ENCODE data around the gene CASP14. TPM values are rescaled to one million over a fixed set of nuclear protein-coding genes. Genes with fewer than 3 reads are reported as not detected.

The CASP14 gene
- polyA plus RNA-seq, 3 donors: 0.07 TPM; not detected in 2

Other genes with a start within 250 kb of the CASP14 start
- gene OR7A5, start 214.3 kb upstream of the CASP14 start, polyA plus RNA-seq (ENCODE audit: insufficient read length in 3 of 3): not detected
- under 1 TPM; 0.06 to 0.12 (median 0.11) TPM for gene OR7C1, start 214.3 kb upstream of the CASP14 start, polyA plus RNA-seq (ENCODE audit: insufficient read length in 3 of 3)
- not detected for gene OR7A10, start 200.6 kb upstream of the CASP14 start, polyA plus RNA-seq (ENCODE audit: insufficient read length in 3 of 3)
- gene OR7A17, start 163.3 kb upstream of the CASP14 start, polyA plus RNA-seq (ENCODE audit: insufficient read length in 3 of 3): under 1 TPM in 2 of 3 donors, not detected in 1; 0.09 TPM
- gene OR7C2, start 108.0 kb upstream of the CASP14 start, polyA plus RNA-seq (ENCODE audit: insufficient read length in 3 of 3): not detected
- under 1 TPM; 0.39 to 0.50 (median 0.49) TPM for gene SLC1A6, start 69.6 kb upstream of the CASP14 start, polyA plus RNA-seq (ENCODE audit: insufficient read length in 3 of 3)
- under 1 TPM; 0.03 to 0.09 (median 0.07) TPM for gene OR1I1, start 32.7 kb downstream of the CASP14 start, polyA plus RNA-seq (ENCODE audit: insufficient read length in 3 of 3)
- gene SYDE1, start 57.9 kb downstream of the CASP14 start, polyA plus RNA-seq (ENCODE audit: insufficient read length in 3 of 3): 10 to 100 TPM; 15.9 to 25.9 (median 25.3) TPM
- gene NOTCH3, start 151.5 kb downstream of the CASP14 start, polyA plus RNA-seq (ENCODE audit: insufficient read length in 3 of 3): 100 to 1,000 TPM; 106 to 137 (median 135) TPM
- 1 to 10 TPM; 4.5 to 6.2 (median 5.7) TPM for gene EPHX3, start 183.0 kb downstream of the CASP14 start, polyA plus RNA-seq (ENCODE audit: insufficient read length in 3 of 3)